B cell (primary cell): ENCODE data around the gene EXOC6B.

Experiments used
- CTCF ChIP-seq: fragments of 200-600 bp; IDR thresholded peaks from one replicate; pipeline ENCODE4 v1.8.0; 2022; ENCODE audit warnings: antibody characterized with exemption, mild to moderate bottlenecking
- EZH2 ChIP-seq: IDR thresholded peaks from 2 replicates; pipeline ENCODE4 v1.6.1; 2012; ENCODE audit warnings: borderline replicate concordance, low read depth, mild to moderate bottlenecking, moderate library complexity, low read length; ENCODE audit not compliant: insufficient read depth, poor library complexity, severe bottlenecking

GRCh38 chr2:72750466-72750865 is 75.4 kb downstream of the EXOC6B start:
- no peak for TF ChIP-seq CTCF
- TF ChIP-seq EZH2, result no peak
